ENCODE results near the gene ZNF146. TPM values are rescaled to one million over a fixed set of nuclear protein-coding genes. Genes with fewer than 3 reads are reported as not detected.
"Not testable (repeated sequence)": the region's sequence is repeated elsewhere in the genome, so short reads cannot be mapped to it uniquely, and the experiment has no call there.

The ZNF146 gene
- 70.3 TPM for total RNA-seq

DNA sequence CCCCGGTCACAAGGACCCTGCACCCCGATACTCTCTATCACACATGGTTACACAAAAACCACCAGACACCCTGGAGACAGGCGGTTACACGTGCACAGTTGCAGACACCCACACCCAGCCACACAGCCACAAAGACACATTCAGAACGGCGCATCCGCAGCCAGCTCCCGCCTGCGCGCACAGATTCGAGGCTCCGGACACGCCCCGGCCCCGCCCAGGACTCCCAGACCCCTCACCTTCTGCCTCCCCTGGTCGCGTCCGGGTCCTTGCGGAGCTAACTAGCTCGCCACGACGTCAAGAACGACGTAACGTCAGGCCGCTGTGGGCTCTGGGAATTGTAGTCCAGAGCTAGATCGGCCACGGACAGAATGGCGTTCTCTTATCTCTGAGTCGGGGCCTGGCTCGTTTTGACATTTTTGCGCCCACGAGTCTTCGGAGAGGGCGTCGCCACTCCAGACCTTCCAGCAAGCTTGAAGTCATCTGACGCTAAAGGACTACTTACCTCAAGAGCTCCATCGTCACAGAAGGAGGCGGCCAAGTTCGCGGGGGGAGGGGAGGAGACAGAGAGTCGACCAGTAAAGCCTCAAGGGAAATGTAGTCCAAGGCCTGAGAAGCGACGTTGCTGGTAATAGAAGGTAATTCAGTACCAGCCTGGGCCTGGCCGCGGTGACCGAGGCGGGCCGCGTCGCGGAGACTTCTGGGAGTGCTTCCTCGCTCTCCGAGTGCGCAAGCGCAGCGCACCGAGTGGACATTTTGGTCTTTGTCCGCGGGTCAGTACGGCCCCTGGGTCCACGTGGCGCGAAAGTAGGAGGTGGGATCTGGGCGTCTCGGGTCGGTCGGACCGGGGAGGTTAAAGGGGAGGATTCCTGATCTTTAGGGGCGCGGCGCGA lies at the start of gene ZNF146, which contains the start of gene ZNF565:
Gene ZNF146, plus strand, starts transcription at position 721 of the 890 bp plus-strand sequence. CDS start 21,335 bp downstream, outside the sequence.
Gene ZNF565, minus strand, starts transcription at position 280 of the 890 bp plus-strand sequence. CDS start 12,680 bp downstream, outside the sequence.
- peak; percentile 98 for DNase-seq (ENCODE audit: low spot score)

DNA sequence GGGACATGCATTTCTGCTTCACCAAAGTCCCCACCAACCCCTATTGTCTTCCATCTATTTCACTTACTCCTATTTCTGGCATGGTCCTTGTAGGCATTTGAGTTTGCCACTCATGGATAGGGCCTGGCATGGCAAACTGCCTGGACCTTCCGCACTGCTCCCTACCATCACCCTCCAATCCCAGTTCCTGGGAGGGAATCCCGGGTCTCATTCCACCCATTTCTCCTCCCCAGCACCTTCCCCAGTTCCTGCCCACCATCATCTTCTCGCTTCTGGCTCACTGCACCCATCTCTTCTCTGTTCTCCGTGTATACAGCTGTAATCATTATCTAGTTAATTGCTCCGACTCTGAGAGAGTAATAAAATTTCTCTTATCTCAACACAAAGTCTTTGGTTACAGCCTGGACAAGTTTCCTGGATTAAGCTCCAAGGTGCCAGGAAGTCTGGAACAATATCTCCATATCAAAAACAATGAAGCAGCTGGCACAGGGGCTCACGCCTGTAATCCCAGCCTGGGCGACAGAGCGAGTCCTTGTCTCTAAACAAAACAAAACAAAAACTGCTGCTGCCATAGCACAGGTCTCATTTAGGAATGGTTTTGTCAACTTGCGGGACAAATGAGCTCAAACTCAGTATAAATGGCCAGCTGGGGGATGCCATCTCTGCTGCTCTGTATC lies 45.7 kb upstream of the ZNF146 start:
- DNase-seq (ENCODE audit: low spot score), result no peak

DNA sequence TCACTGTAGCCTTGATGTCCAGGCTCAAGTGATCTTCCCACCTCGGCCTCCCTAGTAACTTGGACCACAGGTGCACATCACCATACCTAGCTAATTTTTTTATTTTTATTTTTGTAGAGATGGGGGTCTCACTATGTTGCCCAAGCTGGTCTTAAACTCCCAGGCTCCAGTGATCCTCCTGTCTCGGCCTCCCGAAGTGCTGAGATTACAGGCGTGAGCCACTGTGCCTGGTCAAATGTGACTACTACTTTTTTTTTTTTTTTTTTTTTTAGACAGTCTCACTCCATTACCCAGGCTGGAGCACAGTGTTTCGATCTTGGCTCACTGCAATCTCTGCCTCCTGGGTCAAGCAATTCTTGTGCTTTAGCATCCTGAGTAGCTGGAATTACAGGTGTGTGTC lies 42.1 kb upstream of the ZNF146 start:
- DNase-seq (ENCODE audit: low spot score), result no peak

DNA sequence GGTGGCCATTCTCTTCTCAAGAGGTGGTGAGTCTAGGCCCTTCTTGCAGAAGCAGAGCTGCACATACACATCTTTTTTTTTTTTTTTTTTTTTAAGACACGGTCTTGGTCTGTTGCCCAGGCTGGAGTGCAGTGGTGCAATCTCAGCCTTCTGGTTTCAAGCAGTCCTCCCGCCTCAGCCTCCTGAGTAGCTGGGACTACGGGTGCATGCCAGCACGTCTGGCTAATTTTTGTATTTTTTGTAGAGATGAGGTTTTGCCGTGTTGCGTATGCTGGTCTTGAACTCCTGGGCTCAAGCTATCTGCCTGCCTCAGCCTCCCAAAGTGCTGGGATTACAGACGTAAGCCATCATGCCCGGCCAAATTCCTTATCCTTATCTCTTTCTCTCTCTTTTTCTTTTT lies 41.1 kb upstream of the ZNF146 start:
- DNase-seq (ENCODE audit: low spot score), result not testable (repeated sequence)

DNA sequence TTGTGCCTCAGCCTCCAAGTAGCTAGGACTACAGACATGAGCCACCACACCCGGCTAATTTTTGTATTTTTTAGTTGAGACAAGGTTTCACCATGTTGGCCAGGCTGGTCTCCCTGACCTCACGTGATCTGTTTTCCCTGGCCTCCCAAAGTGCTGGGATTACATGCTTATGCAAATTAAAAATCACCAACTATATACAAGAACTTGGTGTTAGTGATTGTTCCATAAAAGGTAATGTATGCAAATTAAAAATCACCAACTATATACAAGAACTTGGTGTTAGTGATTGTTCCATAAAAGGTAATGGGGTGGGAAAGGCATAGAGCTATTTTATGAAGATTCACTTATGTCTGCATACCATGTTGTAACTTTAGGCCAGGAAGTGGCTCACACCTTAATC lies 35.8 kb upstream of the ZNF146 start:
- DNase-seq (ENCODE audit: low spot score), result not testable (repeated sequence)

DNA sequence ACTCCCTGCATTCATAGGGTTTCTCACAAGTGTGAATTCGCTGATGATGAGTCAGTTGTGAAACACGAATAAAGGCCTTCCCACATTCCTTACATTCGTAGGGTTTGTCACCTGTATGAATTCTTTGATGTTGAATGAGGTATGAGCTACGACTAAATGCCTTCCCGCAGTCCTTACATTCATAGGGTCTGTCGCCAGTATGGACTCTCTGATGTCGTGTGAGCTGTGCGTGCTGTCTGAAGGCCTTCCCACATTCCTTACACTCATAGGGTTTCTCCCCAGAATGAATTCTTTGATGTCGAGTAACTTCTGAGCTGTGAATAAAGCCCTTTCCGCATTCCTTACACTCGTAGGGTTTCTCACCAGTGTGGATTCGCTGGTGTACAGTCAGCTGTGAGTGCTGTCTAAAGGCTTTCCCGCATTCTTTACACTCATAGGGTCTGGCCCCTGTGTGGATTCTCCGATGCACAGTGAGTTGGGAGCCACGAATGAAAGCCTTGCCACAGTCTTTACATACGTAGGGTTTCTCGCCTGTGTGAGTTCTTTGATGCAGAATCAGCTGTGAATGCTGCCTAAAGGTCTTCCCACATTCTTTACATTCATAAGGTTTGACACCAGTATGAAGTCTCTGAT lies 32.2 kb upstream of the ZNF146 start:
- DNase-seq (ENCODE audit: low spot score), result no peak

DNA sequence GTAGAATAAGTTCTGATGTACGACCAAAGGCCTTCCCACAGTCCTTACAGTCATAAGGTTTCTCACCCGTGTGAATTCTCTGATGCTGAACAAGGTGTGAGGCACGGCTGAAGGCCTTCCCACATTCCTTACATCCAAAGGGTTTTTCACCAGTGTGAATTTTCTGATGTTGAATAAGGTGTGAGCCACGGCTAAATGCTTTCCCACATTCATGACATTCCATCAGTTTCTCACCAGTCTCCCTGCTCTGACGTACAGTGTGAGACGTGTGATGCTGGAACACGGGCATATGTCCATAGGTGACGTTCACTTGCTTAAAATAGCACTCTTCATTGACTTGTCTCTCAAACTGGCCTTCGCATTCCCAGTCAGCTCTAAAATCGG lies 31.7 kb upstream of the ZNF146 start:
- no peak for DNase-seq (ENCODE audit: low spot score)

DNA sequence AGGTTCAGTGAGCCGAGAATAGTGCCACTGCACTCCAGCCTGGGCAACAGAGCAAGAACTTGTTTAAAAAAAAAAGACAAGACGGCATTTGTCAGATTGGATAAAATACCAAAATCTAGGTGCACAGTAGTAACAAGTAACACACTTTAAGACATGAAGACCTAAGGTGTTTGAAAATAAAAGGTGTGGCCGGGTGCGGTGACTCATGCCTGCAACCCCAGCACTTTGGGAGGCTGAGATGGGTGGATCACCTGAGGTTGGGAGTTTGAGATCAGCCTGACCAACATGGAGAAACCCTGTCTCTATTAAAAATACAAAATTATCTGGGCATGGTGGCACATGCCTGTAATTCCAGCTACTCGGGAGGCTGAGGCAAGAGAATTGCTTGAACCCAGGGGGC lies 28.2 kb upstream of the ZNF146 start:
- not testable (repeated sequence) for DNase-seq (ENCODE audit: low spot score)

DNA sequence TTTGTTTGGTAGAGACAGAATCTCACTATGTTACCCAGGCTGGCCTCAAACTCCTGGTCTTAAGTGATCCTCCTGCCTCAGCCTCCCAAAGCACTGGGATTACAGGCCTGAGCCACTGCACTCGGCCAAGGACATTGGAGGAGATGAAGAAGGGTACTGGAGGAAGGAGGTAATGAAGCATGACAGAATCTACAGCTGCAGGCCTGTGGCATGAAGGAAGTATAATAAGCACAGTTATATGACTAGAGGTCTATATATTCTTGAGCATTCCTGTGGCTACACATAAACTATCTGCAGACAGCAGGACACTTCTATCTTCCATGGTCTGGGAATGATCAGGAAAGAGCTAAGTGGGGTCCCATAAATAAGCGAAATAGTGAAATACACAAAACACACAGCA lies 18.7 kb upstream of the ZNF146 start:
- no peak for DNase-seq (ENCODE audit: low spot score)

DNA sequence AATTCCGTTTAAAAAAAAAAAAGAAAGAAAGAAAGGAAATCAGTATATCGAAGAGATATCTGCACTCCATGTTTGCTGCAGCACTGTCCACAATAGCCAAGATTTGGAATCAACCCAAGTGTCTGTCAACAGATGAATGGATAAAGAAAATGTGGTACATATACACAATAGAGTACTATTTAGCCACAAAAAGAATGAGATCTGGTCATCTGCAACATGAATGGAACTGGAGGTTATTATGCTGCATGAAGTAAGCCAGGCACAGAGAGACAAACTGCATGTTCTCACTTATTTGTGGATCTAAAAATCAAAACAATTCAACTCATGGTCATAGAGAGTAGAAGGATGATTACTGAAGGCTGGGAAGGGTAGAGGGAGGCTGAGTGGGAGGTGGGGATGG lies 16.8 kb upstream of the ZNF146 start:
- DNase-seq (ENCODE audit: low spot score), result no peak

DNA sequence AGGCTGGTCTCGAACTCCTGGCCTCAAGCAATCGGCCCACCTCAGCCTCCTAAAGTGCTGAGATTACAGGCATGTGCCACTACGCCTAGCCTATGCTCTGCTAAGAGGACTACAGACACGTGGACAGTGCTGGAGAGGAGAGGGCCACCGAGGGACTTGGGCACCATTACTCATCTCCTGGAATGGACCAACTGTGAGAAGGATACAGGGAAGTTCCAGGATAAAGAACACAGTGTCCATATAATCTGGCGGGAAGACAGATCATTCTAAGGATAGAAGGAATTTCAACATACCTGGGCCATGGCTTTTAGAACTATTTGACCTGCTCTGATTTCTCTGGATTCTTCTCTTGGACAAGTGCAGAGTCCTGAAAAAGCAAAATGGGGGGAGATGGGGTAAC lies 13.2 kb upstream of the ZNF146 start:
- DNase-seq (ENCODE audit: low spot score), result no peak

DNA sequence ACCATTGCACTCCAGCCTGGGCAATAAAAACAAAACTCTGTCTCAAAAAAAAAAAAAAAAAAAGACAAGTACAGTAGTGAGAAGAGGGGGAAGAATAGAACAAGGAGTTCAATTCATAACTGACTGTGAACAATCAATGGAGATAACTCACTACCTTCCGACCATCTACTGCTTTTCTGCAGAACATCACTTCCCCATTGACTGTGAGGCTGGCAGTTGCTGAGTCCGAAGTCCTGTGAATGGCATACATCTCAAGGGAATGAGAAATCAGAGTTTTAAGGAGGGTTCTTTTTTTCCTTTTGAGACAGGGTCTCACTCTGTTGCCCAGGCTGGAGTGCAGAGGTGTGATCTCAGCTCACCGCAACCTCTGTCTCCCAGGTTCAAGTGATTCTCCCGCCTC lies 11.6 kb upstream of the ZNF146 start:
- no peak for DNase-seq (ENCODE audit: low spot score)

DNA sequence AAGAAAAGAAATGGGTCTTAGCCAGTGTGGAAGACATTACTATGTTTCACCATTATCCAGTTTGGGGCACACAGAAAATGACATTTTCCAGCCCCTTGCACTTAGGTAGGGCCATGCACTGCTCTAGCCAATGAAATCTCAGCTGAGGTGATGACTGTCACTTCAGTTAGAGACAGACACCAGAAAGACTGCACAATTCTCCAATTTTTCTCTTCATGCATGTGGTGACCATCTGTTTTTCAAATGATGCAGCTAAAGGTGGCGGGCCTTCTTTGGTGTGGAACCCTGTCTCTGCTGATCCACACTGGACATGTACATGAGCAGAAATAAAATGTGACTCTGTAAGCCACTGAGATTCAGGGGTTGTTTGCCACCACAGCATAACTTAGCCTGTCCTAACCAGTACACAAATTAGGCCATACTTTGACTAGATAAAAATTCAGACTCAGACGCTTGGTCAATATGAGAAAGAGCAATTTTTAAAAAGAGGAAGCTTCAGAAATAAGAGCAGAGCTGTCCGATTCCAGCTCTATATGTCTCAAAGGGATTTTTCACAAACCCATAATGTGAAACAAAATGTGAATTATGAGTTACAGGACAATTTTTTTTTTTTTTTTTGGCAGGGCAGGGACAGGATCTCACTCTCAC lies 7.2 kb upstream of the ZNF146 start:
- no peak for DNase-seq (ENCODE audit: low spot score)

DNA sequence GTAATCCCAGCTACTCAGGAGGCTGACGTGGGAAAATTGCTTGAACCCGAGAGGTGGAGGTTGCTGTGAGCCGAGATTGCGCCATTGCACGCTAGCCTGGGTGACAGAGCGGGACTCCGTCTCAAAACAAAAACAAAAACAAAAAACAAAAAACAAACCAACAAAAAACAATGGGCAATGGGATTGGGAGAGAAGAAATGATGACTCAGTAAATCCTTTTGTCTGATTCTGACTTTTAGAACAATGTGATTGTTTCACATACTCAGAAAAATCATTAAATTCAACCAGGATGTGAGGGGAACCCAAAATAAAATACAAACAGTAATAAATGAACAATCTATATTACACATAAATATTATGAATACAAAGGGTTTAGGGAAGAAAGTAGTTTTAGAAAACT lies 5.5 kb upstream of the ZNF146 start:
- DNase-seq (ENCODE audit: low spot score), result no peak

DNA sequence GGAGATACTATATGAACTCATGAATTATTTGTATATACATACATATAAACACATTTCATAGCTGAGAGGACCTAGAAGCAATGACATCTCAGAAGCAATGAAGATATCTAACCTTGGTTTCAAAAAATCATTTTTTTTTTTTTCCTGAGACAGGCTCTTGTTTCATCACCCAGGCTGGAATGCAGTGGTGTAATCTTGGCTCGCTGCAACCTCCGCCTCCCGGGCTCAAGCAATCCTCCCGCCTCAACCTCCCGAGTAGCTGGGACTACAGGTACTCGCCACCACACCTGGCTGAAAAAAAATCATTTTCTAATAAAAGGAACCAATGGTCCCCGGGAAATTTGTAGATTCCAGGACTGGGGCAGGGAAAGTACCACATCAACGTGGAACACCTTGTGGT lies 4.4 kb upstream of the ZNF146 start:
- no peak for DNase-seq (ENCODE audit: low spot score)

DNA sequence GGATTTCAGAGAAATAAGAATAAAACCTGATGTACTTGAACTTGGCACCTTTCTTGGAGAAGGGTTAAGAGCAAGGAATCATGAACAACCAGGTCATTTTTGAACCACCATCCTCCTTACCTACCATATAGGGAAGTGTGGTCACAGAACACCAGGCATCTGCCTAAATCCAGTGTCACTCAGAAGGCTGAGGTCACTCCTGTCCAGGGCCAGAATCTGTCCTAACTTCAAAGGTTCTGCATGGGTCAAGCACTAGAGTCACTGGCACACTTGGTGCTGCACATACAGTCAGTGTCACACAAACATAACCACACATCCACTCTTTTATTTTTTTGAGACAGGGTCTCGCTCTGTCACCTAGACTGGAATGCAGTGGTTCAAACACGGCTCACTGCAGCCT lies 2.0 kb upstream of the ZNF146 start:
- DNase-seq (ENCODE audit: low spot score), result no peak

DNA sequence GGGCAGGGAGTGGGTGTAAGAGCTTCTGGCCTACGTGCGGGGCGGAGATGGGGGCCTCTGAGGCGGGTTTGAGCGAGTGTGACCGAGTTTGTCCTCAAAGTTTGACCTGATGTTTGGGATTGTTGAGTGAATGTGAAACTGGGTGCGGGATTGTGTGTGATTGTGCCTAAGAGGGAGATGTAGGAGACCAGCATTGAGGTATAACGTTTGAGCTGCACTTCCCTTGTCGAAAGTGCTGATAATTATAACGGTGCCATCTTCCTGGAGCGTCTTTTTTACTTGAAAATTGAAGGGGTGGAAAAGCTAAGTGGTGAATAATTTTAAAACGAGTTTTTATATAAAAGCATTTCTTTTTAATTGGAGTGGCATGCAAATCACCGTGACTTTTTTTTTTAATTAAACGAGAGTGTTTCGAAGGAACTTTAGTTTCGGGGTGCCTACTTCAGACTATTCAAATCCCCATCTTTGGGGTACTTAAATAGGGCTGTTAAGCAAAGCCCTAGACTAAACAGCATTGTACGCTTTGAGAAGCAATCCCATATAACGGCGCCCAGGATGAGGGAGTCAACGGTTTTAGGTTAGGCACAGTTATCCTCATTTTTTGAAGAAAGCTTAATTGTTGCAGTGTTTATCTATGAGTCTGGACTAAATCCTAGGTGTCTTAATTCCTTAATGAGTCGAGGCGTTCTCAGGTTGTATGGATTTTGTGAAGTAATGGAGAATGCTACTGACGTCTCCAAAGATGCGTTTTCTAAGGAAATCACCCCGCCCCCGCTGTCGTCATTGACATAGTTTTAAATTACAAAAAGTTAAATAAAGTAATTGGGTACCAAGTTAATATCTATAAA lies 594 bp downstream of the ZNF146 start:
- no peak for DNase-seq (ENCODE audit: low spot score)

DNA sequence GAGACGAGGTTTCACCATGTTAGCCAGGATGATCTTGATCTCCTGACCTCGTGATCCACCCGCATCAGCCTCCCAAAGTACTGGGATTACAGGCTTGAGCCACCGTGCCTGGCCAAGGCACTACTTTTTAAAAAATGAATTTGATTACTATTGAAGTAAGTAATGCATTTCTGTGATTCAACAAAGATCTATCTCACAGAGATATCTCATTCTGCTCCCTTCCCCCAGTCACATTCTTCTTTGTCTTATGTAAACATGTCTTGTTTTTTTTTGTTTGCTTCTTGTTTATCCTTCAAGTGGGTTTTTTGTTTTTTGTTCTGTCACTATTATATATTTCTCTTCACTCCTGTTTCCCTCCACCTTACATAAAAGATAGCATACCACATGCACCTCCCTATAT lies 6.6 kb downstream of the ZNF146 start:
- DNase-seq (ENCODE audit: low spot score), result no peak

DNA sequence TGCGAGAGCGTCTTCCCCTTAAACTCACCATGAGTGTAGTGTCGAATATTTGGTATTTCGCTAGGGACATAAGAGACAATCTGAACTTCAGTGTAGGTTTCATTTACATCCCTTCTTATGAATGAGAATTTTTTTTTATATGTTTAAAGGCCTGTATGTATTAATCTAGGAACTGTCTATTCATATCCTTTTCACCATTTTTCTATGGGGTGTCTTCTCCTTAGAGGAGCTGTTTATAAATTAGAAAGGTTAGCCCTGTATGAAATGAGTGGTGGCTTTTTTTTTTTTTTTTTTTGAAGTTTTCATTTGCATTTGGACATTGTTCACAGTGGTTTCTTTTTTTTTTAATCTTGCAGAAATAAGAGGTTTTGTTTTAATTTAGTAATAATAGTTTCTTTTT lies 7.6 kb downstream of the ZNF146 start:
- DNase-seq (ENCODE audit: low spot score), result no peak

DNA sequence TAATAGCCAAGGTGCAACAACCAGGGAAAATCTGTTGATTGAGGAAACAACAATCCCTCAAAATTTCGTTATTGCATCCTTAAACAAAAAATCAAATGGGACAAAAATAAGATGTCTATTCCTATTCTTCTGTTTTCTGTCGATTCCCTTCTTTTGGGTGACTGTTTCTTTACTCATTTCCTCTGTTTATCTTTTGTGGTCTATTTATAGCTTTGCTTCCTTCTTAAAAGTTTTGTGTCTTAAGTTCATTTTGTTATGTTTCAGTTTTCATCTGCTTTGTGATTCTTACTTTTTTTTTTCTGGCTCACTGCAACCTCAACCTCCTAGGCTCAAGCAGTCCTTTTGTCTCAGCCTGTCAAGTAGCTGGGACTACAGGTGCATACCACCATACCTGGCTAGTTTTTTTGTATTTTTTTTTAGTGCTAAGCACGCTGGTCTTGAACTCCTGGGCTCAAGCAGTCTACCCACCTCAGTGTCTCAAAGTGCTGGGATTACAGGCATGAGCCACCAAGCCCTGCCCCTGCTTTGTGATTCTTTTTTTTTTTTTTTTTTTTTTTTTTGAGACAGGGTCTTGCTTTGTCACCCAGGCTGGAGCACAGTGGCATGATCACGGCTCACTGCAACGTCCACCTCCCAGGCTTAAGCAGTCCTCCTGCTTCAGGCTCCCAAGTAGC lies 10.4 kb downstream of the ZNF146 start:
- DNase-seq (ENCODE audit: low spot score), result no peak

DNA sequence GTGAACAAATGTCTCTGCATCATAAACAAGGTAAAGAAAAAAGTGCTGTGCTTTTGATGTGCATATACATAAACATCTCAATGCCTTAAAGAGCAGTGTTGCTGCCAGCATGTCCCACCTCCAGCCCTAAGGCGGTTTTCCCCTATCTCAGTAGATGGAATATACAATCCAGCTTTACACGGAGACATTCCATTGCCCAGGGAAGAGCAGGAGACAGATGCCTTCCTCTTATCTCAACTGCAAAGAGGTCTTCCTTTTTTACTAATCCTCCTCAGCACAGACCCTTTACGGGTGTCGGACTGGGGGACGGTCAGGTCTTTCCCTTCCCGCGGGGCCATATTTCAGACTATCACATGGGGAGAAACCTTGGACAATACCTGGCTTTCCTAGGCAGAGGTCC lies 18.7 kb downstream of the ZNF146 start:
- DNase-seq (ENCODE audit: low spot score), result not testable (repeated sequence)

Data from ureter (tissue), 1 donor.